HG02885 (cell line): ENCODE data around the gene FHAD1.
"Not testable (repeated sequence)": the region's sequence is repeated elsewhere in the genome, so short reads cannot be mapped to it uniquely, and the experiment has no call there.

ENCODE experiments used
- ATAC-seq: cut with Tn5 transposase; IDR thresholded peaks from one replicate; pipeline ENCODE4 v1.9.1; 2021; ENCODE audit warnings: mild to moderate bottlenecking; ENCODE audit not compliant: unreplicated experiment, poor library complexity

The FHAD1 gene

GRCh38 chr1:15426492-15427279 lies 179.7 kb downstream of the FHAD1 start:
- no peak for ATAC-seq

DNA sequence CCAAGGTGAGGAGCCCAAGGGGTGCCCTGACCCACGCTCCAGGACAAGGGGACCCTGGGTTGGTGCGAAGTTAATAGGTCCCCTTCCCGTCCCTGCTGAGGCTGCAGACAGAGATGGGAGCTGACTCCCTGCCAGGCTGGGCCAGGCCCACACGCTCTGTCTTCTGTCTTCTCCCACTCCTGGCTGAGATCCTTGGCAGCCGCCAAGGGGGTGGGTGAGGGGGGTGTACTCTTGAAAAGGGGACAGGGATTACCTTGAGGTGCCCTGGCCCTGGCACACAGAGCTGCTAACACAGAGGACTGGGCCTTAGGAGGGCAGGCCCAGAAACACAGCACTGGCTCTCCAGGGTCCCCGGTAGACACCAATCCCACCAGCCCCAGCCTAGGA lies 180.2 kb downstream of the FHAD1 start:
- ATAC-seq, result no peak

GRCh38 chr1:15428252-15428651 lies 181.2 kb downstream of the FHAD1 start:
- not testable (repeated sequence) for ATAC-seq

- ATAC-seq, result no peak
Observed at GRCh38 chr1:15428815-15429435, 181.9 kb downstream of the FHAD1 start.

- no peak for ATAC-seq
Observed at GRCh38 chr1:15429701-15430149, 182.7 kb downstream of the FHAD1 start.

DNA sequence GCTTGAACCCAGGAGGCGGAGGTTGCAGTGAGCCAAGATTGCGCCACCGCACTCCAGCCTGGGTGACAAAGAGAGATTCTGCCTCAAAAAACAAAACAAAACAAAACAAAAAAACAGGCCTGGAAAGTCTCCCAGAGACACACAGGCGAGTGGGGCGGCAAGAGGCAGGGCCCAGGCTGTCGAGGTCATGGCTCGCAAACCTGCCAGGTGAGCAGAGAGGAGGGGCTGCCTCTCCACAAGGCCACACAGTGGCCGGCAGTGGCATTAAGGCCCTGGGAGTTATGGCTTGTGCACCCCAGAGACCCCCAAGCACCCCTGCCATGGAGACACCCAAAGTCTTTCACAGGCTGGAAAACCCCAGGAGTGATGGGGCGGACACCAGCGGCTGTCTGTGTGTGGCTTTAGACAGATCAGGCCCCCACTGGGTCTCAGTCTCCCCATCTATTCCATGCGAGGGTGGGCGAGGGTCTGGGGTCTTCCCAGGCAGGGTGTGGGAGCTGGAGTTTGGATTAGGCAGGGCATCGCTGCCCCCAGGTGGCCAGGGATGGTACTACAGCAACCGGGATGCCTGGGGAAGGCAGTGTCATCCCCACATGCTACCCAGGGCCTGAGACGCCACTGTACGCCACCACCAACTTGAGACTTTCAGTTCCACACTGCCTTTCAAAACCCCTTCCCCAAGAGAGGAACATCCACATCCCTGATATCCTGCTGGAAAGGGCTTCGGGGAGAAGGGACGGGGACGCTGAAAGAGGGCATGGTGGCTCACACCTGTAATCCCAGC lies 184.0 kb downstream of the FHAD1 start:
- ATAC-seq, result no peak

- ATAC-seq, result no peak
Observed at GRCh38 chr1:15431571-15431948, 184.5 kb downstream of the FHAD1 start.

DNA sequence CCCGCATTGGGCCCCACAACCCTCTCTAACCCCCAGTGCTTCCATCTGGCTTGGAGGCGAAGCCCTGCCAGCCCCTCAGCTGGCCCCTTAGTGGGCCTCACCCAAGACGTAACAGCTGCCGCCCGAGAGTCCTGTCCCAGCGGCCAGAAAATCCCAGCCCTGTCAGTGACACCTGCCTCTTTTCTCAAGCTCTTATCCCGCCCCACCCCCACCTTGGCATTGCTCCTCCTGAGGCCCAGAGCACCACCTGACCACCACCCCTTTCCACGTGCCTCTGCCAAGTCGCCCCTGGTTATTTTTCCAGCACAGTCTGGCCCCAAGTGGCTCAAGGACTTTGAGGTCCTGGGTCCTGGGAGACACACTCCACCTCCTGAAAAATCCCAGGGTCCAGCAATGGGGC lies 185.3 kb downstream of the FHAD1 start:
- ATAC-seq, result no peak

GRCh38 chr1:15433471-15433870 lies 186.4 kb downstream of the FHAD1 start:
- ATAC-seq, result no peak

GRCh38 chr1:15434739-15435138 lies 187.7 kb downstream of the FHAD1 start:
- not testable (repeated sequence) for ATAC-seq

DNA sequence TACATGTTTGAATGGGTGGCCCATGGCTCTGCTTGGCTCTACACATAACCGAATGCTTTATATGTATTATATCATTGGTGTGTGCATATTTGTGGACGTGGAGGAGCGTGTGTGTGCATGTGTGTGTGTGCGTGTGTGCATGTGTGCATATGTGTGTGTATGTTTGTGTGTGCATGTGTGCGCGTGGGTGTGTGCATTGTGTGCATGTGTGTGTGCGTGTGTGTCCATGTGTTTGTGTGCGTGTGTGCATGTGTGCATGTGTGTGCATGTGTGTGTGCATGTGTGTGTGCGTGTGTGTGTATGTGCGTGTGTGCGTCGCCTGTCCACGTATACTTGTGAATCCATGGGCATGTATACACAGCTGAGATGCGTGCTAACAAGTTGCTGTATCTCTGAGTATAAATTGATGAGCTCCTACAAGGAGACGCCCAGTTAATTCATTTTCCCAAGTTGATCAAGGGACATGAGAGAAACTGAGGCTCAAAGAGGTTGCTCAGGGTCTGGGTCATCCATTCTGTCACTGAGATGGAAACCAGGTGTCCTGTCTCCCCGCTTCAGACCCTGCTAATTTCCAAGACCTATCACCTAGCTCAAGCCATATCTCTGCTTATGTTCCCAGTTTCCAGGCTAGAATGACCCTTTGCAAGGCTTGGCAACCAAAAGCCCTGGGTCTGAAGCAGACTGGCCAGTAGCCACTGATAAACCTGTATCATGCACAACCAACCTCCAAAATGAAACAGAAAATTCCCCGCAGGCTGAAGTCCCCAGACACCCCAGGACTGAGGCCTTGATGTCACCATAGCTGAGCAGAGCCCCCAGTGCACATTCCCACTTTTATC lies 188.4 kb downstream of the FHAD1 start:
- no peak for ATAC-seq

- ATAC-seq, result no peak
Observed at GRCh38 chr1:15436881-15437442, 189.9 kb downstream of the FHAD1 start.

- no peak for ATAC-seq
Observed at GRCh38 chr1:15439325-15439724, 192.3 kb downstream of the FHAD1 start.

GRCh38 chr1:15440357-15440756 lies 193.3 kb downstream of the FHAD1 start:
- ATAC-seq, result no peak

DNA sequence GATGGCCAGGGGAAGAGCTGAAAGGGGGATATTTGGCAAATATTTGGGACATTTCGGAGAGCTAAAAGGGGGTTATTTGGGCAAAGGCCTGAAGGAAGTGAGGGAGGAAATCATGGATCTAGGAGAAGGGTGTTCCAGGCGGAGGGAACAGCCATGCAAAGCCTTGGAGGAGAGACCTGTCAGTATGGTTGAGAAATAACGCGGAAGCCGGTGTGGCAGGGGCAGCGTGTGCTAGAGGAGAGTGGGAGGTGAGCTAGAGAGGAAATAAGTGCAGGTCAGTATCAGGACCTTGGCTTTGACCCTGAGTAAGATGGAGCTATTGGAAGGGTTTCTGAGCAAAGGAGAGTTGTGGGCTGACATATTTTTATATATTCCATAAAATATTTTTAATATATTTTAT lies 194.2 kb downstream of the FHAD1 start:
- no peak for ATAC-seq

DNA sequence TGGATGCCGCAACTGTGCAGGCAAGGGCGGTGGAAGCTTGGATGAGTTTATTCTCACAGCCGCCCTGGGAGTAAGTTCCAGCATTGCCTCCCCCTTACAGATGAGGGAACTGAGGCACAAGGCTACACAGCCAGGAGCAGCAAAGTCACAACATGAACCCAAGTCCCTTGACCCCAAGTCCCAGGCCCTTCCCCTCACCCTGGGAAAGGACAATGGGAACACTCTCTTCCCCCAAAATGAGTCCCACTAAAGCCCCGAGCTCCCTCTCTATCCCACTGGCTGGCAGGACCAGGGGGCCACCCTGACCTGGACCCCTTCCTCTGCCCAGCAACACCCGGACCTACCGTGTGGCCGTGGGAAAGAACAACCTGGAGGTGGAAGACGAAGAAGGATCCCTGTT lies 195.1 kb downstream of the FHAD1 start:
- no peak for ATAC-seq

DNA sequence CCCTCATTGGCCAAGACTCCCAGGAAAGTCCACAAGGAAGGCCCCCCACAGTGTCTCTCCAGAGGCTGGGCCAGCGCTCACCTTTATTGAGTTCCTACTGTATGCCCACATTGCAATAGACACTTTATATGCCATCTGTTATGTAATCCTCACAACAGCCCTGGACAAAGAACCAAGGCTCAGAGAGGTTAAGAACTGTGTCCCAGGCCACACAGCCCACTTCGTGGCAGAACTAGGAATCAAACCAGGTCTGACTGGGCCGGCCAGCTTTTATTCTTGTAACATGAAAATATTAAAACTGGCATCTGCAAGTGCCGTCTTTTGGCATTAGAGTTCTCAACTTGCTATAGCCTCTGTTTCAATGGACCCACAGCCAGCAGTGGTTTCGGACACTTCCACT lies 195.7 kb downstream of the FHAD1 start:
- no peak for ATAC-seq

- no peak for ATAC-seq
Observed at GRCh38 chr1:15443281-15443680, 196.3 kb downstream of the FHAD1 start.

DNA sequence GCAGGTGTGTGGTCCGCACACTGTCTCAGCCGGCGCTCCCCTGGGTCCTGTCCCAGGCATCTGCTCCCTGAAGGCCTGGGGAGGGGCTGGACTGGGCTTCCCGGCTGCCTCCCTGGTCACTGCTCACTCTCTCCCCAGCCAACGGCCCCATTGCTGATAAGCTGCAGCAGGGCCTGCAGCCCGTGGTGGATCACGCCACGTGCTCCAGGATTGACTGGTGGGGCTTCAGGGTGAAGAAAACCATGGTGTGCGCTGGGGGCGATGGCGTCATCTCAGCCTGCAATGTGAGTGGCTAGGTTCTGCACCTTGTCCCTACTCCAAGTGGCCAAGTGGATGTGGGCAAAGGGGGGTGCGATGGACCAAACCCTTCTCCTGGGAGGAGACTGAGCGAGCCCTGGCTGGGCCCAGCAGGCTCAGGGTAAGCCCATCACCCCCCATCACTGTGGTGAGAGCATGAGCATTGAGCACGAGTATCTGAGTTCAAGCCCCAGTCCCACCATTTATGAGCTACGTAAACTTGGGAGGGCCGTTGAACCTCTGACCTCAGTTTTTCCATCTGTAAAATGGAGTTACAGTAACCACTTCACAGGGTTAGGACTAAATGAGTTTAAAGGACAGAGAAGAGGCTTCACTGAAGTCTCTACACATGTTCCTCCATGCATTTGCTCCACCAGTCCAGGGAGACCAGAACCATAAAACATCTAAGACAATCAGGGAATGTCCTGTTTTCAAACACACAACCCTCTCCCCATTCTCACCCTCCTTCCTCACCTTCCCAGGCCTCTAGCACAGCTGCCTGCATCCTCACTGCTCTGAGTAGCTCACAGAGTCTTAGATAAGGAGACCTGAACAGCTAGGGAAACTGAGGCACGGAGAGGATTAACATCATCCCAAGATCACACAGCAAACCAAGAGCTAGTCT lies 197.7 kb downstream of the FHAD1 start:
- no peak for ATAC-seq
